HTERT RPE-1 (cell line): ENCODE results near the gene STRA6.

Experiments
- in situ Hi-C: fragments of 300-500 bp; cut with MboI; formaldehyde crosslinking; loops from 4 replicates; pipeline ENCODE4 v1.14.3; 2020; ENCODE audit warnings: low sequenced_read_pairs

Gene STRA6

GRCh38 chr15:74227968-74228722, 25.6 kb upstream of the STRA6 start:
- in situ Hi-C loops: no loop called here

GRCh38 chr15:74226761-74227540, 24.4 kb upstream of the STRA6 start:
- in situ Hi-C loops: no loop called here

GRCh38 chr15:74225928-74226327, 23.3 kb upstream of the STRA6 start:
- in situ Hi-C loops: no loop called here

GRCh38 chr15:74222240-74223119, 19.9 kb upstream of the STRA6 start:
- in situ Hi-C loops: no loop called here

- in situ Hi-C loops: no loop called here
Measured at GRCh38 chr15:74221399-74222239, 19.0 kb upstream of the STRA6 start.

GRCh38 chr15:74220475-74221248, 18.1 kb upstream of the STRA6 start:
- in situ Hi-C loops: no loop called here

GRCh38 chr15:74217907-74218885, 15.6 kb upstream of the STRA6 start:
- in situ Hi-C loops: no loop called here

- in situ Hi-C loops: no loop called here
Measured at GRCh38 chr15:74216949-74217348, 14.4 kb upstream of the STRA6 start.

DNA sequence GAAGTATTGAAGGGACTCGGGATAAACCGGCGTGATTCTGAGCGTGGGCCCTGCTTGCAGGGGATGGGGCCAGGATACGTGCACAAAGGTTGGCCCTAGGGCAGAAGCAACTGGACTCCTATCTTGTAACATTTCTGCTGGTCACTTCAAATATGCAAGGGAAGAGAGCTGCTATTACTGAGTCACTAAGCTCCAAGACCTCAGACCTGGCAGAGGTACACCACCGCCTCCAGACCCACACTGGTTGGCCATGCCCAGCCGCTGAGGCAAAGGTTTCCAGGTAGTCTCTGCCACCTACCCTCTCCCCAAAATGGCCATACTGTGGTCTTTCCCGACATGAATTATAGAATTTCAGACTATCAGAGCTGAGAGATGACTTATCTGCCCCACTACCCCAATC, 13.4 kb upstream of the STRA6 start:
- in situ Hi-C loops: no loop called here

DNA sequence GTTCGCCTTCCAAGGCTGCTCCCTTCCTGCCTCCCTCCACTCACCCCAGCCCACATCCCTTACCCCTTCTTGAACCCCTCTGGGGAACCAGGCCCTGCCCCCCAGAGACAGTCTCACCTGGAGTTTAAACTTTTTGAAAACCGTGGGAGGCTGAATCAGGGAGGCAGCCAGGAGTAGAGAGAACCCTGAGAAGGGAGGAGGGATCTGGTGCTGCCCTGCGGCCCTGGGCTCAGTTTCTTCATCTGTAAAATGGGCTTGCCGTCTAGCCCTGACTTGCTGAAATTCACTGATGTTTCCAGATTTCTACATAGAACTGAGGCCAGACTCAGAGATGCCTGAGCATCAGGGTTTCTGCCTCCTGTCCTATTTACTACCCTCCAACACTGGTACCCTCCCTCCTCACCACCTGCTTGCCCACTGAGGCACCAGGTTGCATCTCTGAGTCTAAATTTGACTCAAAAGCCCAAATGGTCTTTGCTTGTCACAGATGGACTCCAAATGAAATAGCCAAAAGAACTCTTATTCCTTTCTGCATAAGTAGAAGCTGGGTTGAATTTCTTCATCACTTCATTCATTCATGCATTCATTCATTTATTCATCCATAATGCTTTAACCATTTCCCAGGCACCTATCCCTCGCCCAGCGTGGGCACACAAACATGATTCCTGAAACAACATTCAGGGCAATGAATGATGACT, 11.9 kb upstream of the STRA6 start:
- in situ Hi-C loops: no loop called here

DNA sequence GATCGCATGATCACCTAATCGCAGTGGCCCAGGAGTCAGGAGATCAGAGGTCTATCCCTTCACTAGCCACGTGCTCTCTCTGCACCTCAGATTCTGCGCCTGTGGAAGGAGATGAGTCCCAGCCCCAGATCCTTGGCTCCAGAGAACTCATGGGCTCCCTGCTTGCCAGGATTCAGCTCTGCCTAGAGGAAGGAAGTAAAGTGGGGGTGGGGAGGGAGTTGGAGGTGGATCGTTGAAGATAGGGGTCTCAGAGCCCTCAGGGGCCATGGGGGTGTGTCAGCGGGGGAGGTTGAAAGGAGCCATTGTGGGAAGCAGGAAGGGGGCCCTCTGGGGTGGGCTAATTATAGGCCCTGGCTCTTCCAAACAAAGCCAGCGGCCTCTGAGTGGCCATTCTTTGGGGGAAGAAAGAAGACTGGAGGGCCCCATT, 11.3 kb upstream of the STRA6 start:
- in situ Hi-C loops: no loop called here

DNA sequence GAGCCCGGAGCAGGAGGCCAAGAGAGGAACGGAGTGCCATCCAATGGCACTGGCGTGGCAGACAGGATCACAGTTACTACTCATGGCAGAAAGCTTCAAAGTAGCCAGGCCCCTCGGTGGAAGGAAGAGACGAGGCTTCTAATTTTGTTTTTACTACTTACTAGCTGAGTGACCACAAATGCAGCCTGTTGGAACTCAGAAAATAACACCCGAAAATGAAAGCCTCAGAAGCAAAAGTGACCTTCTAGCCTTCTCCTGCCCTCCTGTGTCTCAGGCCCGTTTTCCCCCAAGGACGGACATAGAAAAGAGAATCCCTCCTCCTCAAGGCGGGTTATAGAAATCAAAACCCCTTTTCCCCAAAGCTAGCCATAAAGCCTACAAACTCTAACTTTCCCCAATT, 9.9 kb upstream of the STRA6 start:
- in situ Hi-C loops: no loop called here

DNA sequence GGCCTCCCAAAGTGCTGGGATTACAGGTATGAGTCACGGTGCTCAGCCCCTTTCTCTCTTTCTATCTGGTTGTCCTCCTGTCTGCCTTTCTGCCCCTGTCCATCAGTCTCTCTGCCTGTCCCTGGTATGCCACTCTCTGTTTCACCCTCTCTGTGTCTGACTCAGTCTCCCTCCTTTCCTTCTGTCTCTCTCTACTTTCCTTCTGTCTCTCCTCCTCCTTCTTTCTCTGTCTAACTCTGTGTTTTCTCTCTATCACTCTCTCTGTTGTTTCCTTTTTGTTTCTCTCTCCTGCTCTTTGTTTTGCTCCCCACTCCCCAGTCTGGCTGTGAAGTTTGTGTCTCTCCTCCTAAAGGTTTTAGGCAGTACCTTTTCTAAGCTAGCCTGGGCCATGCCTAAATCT, 9.1 kb upstream of the STRA6 start:
- in situ Hi-C loops: no loop called here

DNA sequence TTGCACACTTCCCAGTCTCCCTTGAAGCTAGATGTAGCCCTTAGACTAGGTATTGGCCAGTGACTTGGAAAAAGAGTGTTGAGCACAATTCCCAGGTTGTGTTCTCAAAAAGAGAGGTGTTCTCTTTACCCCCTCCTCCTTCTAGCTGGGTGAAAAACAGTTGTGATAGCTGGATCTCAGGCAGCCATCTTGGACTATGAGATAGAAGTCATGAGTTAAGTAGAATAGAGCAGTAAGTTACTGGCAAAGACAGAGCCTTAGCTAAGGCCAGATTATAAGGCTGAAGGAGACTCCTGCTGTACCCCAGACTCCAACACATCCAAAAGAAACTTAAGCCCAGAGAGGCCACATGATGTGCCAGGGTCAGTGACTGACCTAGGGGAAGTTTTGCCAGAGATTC, 8.1 kb upstream of the STRA6 start:
- in situ Hi-C loops: no loop called here

DNA sequence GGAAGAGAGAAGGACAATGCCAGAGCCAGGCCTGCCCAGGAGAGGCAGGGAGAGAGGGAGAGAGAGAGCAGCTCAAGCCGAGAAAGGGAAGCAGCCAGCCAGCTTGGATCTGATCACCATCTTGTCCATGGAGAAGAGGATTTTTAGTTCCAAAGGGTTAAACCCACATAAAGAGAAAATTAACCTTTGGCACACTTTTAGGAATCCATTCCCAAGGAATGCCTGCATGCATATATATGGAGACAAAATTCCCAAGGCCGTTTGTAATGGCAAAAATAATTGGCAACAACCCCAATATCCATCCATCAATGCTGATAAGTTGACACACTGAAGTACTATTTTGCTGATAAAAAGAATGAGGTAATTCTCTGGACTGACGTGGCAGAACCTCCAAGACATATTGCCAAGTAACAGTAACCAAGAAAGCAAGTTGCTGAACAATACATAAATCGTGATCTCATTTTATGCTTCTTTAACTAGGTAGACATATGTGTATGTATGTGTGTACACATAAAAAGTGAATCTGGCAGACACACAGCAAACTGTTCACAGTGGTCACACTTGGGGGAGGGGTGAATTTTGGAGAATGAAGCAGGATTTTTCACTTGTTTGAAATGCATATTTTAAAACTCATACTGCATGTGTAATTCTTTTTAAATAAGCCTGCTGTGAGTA, 7.5 kb upstream of the STRA6 start:
- in situ Hi-C loops: no loop called here

DNA sequence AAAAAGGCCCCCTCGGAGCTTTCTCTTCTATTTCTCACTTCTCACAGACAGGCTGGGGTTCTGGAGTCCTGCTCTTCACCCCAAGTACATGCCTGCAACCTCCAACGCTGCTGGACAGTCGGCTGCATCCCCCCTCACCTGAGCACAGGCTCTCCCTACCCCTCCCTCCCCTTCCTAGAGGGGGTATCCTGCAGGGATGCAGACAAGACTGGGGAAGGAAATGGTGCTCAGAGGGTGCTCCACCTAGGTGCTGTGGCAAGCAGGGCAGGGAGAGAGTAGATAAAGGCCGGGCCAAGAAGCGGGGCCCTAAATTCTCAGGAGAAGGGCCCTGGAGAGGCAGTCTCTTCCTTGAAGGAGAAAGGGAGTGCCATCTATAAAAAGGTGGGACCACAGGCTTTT, 7.0 kb upstream of the STRA6 start:
- in situ Hi-C loops: no loop called here

- in situ Hi-C loops: no loop called here
Measured at GRCh38 chr15:74208901-74209559, 6.4 kb upstream of the STRA6 start.
